IPS-NIHi7 (cell line): ENCODE measurements around the gene TKTL1.

Experiments used
- DNase-seq: peaks from one replicate; pipeline ENCODE4 v3.0.0; 2012; ENCODE audit warnings: mixed read lengths; ENCODE audit errors: extremely low spot score

TKTL1 gene

DNA sequence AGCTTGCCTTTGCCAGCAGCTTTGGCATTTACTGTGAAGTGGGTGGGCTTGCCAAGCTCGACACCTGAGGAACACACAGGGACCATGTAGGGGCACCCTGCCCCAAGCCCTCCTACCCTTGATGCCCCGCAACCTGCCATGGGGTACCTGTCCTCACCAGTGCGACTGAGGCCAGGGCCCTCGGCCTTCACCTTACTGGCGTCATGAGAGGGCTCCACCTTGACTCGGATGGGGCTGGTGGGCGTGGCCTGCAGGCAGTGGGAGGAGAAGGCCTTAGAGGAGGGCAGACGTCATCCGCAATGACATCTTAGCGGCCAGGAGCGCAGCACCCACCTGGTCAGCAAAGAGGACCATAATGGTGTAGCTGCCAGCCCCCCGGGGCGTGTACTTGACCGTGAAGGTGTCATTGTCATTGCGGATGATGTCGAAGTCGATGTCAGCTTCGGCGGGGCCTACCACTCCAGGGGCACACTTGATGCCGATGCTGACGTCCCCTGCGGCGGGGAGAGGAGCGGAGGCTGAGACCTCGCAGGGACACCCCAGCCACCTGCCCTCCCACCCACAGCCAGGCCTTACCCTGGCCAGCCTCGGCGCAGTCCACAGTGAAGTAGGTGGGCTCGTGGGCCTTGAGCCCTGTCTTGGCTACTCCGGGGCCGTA lies 66.6 kb downstream of the TKTL1 start:
- no peak for DNase-seq

DNA sequence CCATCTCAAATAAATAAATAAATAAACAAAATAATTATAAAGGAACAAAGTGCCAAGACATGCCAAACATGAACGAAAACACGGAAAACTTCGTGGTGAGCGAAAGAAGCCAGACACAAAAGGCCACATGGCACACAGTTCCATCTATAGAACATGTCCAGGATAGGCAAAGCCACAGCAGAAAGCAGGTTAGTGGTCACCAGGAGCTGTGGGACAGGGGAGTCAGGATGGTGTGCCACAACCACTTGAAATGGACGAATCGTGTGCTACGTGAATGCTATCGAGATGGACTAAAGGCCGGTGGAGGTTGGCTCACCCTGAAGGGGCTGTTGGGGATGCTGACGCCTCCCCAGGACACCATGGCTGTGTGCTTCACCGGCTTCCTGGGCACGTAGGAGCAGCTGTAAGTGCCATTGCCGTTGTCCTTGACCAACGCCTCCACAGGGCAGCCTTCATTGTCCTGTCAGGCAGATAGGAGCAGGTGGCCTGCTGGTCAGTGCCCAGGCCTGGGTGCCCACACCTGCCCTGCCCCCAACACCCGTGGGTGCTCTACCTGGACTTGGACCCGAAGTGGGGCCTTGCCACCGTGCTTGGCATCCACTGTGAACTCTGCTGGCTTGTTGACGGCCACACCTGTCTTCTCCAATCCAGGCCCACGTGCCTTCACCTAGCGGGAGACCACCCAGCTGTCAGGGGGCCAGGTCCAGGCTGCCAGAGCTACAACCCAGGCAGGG lies 68.3 kb downstream of the TKTL1 start:
- no peak for DNase-seq

DNA sequence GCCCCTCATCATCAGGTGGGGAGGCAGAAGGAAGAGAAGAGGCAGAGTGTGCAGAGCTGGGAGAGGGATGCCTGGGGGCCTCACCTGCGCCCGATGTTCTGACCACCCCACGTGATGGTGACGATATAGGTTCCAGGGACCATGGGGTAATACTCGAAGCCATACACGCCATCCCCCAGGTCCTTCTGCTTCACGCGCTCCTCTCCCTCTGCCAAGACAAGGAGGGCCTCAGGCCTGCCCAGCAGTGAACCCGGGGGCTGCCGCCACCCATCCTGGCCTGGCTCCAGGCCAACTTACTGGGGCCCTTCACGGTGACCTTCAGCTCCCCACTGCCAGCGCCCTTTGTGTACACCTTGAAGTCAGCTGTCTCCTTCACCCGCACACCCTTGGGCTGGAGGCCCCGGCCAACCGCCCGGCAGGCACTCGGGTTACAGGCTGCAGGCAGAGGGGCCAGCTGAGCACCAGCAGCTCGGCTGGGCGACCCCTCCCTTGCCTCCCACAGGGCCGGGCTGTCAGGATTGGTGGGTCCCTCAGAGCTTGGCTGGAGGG lies 69.5 kb downstream of the TKTL1 start:
- no peak for DNase-seq

DNA sequence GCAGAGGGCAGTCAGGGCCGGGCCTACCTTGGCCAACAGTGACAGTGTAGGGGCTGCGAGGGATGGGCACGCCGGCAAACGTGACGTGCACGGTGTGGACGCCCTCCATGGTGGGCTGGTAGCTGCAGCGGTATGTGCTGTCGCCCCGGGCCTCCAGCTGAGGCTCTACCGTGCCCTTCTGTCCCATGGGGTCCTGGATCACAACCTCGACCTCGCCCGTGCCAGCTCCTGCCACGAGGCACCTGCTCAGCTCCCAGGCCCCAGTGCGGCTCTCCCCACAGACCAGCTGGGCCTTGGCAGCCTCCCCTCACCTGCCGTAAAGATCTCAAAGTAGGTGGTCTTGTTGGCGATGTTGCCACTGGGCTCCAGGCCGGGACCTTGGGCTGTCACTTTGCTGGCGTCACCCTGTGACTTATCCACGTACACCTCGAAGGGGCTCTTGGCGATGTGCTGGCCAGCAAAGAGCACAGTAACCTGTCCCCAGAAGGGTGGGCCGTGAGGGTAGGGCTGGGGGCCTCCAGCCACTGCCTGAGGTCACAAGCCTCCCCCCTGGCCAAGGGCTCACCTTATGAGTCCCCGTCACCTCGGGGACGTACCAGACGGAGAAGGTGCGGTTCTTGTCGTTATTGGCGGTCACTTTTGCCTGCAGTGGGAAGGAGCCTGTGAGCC lies 70.5 kb downstream of the TKTL1 start:
- no peak for DNase-seq

DNA sequence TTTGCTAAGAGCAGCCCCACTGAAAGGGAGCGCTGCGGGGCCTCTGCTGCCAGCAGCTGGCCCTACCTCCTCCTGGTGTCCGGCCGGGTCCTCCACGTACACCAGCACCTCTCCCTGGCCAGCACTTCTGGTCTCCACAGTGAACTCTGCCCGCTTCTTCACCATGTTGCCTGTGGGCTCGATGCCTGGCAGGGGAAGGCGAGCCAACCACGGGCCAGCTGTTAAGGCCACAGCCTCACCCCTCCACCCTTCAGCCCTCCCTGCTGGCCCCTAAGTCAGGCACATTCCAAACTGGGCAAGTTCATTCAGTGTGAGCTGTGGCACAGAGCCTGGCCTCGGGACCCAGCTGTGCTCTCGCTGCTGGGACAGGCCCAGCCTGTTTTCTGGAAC lies 71.1 kb downstream of the TKTL1 start:
- DNase-seq = no peak

DNA sequence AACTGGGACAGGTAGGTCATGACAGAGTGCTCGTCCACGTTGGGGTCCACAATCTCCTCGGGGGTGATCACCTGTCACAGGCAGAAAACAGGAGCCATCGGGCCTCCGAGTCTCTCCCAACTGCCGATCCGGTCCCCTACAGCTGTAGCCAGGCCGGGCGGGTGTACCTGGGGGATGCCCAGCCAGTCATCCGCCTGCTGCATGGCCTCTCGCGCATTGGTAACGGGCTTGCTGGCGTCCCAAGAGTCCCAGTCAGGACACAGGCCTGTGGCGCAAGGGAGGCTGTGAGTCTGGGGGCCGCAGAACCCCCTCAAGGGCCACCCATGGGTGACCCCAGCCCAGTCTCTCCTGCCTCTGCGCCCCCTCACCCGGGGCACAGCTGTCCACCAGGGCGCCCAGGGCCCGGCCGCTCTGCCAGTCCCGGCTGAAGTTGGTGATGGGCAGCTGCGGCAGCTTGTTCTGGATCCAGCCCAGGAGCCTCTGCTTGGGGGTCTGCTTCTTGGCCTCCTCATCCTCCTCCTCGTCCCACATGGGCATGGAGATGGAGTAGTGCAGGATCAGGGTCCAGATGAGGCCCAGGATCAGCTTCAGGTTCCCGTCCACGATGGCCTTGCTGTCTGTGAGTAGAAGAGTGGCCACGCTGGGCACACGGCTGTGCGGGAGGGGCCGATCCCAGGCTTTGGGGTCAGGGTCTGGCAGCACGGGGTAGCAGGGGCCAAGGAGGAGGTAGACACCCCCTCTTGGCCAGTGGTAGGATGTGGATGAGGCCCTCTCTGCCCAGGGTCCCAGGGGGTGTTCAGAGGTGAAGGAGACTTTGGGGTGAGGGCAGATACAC lies 72.1 kb downstream of the TKTL1 start:
- no peak for DNase-seq

DNA sequence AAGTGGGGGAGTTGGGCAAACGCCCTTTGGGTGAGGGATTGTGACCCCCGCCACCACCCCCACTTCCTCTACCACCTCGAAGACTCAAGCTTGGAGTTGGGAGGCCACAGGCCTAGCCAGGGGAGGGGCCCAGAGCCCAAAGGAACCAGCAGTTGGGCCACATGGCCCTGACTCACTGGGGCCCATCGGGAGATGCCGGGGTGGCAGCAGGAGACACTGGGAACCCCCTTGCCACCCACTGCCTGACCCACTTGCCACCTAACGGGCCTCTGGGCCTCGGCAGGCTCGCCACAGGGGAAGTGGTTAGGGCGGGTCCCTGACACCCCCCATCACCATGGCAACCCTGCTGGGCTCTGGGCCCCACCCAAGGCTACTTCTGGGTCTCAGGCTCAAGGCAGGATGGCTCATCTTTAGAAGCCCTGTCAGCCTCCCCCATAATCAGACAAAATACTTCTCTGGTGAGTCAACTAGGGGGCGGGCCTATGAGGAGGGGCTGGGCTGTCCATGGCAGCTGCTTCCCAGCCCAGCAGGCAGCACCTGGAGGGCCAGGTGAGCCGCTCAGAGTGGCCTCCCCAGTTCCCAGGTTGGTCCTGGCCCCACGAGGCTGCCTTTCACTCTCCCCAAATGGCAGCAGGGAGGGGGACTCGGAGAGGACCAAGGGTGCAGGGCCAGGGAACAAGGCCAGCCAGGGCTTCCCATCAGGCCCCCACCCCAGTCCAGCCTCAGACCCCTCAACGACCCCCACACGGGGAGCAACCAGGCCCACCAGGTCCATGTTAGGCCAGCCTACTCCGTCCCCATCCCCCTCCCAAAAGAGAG lies 73.2 kb downstream of the TKTL1 start:
- DNase-seq = no peak

DNA sequence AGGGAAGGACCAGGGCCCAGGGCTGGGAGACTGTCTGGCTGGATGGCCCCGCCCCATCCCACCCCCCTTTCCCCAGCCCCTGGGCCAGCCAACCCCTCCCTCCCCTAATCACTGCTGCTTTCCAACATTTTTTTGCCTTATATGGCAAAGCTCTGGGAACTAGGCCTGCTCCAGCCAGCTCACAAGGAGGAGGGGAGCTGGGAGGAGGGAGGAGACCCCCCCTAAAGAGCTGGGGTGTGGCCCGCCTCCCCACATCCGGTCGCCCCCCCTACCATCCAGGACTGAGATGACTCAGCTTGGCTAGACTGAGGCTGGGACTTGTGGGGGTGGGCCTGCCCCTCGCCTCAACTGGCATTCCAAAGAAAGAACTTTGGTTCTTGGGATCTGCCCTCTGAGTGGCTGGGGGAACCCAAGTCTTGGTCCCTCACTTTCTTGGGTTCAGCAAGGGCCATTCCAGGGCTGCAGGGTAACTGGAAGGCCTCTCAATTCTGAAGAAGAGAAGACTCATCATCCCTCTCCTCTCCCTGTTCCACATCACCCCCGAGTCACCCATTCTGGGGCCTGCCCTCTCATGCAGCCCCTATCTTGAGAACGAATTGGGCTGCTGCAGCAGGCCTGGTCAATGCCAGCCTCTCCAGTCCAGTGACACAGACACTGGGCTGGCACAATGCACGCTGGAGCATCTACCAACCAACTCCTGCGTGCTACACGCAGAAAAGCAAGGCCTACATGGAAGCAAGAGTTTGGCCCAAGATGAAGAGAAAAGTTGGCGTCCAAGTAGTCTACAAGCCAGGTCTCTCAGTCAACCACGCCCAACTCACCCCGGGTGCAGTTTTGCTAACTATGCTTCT lies 74.1 kb downstream of the TKTL1 start:
- peak; percentile 59 for DNase-seq

DNA sequence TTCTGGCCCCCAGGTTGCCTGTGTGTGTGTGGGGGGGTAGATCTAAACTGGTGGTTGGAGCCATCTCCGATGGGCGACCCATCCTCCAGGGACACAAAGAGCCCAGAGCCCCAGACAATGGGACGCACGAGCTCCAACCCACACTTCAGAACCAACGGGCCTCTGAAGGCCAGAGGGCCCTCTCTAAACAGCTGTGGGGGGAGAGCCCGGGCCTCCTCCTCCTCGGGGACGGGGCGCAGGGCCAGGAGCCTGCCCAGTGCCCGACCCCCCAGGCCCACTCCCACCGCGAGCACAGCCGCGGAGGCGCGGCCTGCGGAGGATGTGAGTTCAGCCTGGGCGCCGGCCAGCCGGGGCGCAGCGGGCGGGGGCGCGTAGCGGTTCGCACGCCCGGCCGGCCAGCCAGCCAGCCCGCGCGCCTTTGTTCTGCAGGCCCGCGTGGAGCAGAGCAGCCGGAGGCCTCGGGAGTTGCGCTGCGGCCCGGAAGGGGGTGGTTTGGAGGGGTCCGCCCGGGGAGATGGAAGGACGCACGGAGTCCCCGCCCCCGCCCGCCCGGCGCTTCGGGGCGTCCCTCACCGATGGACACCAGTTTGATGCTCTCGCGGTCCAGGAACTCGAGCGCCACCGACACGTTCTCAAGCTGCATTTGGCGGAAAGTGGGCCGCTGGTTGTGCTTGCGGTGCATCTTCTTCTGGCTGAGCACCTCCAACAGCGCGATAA lies 74.9 kb downstream of the TKTL1 start:
- DNase-seq = no peak

DNA sequence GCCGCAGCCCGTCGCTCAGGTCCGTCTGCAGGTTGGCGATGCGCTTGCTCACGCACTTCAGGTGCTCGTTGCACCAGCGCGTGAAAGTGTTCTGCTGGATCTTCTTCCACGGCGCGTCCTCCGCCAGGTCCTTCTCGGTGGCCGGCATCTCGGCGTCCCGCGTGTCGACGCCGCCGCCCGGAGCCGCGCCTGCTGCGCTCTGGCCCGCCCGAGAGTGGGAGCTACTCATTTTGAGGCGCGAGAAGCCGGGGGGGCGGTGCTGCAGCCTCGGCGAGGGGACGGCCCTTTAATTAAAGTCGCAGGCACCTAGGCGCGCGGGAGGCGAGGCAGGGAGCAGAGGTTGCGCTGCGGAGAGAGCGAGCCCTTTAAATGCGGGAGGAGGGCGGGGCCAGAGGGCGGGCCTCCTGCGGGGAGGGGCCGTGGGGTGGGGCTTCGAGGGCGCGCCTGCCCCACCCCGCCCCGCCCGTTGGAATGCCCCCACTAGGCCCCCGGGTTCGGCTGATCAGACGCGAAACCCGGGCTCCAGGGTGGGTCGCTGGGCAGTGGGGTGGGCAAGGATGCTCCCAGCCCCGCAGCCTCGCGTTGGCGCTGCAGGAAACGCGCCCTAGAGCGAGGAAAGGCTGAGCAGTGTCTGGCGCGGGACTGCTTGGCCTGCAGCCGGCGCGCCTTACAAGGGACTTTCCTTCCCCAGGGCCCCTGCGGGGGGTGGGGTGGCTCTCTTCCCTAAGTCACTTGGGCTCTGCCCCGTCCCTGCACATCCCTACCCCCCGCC lies 75.6 kb downstream of the TKTL1 start:
- peak; percentile 43 for DNase-seq

DNA sequence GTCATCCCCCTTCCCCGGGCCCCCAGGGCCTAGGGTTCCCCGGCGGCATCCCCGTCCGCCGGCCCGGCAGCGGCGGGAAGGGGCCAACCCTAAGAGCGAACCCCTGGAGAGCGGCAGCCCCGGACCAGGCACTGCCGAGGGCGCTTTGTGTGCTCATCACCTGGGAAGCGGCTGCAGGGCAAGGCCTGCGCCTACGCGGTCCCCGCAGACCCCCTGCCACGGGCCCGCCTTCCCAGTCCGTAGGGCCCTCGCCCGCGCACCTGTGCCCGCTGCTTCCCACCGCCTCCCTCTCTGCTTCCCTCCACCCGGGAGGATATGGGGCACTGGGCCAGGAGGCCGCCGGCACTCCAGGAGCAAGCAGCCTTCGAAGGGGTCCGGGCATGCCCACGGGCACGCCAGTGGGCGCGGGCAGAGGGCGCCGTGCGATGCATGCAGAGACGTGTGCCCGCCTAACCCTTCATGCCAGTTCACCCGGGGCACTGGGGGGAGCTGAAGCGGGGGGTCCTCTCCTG lies 76.2 kb downstream of the TKTL1 start:
- no peak for DNase-seq

DNA sequence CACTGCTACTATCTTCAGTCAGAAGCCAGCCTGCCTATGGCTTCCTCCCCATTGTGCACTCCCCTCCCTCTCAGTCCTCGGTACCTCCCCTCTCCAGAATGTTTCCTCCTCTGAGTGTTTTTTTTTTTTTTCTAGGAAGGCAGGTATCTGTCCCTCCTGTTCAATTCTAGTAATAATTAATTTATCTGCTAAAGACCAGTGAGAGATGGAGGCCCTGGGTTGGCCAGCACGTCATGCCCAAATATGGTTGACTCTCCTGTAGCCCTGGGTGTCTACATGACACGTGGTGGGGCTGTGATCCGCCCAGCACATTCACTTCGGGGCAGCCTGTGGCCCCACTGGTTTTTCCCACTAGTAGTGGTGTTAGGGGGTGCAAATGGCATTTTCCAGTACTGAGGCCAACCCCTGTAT lies 77.0 kb downstream of the TKTL1 start:
- no peak for DNase-seq

DNA sequence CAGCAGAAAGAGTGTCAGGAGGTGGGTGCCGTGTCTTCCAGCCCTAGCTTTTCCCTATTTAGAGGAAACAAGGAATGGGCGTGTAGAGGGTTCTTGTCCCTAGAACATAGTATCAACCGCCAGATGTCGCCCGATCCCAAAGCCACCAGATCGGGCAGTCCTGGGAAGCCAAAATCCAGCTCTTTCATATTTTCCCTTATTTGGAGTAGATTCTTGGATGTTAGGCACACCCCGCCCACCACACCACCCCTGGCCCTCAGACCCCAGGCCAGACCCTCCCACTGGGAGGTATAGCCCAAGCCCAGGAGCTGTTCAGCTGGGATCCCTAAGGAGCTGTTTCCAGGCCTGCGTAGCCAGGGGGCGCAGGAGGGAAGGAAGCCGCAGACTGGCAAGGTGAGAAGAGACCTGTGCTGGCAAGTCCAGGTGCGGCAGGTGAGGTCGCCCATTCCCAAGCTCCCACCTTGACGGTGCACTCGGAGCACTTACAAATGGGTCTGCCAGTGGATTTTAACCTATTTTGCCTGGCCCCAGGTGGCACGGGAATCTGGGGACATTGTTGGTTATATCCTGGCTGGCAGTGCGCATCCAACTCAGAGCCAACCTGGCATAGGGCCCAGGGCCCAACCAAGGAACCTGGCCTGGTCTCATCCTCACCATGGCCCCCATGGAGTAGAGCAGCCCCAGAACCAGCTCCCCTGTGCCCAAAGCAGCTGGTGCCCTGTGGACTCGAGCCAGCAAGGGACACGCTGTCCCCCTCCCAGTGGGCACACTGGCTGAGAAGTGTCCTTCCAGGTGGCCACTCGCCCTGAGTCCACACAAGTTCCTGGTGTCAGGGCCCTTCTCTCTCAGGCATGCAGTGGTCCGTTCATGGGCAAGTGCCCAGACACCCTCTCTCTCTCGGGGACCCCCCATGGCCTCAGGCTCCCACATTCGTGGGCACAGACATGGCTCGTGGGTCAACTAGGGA lies 78.0 kb downstream of the TKTL1 start:
- DNase-seq = peak; percentile 55

DNA sequence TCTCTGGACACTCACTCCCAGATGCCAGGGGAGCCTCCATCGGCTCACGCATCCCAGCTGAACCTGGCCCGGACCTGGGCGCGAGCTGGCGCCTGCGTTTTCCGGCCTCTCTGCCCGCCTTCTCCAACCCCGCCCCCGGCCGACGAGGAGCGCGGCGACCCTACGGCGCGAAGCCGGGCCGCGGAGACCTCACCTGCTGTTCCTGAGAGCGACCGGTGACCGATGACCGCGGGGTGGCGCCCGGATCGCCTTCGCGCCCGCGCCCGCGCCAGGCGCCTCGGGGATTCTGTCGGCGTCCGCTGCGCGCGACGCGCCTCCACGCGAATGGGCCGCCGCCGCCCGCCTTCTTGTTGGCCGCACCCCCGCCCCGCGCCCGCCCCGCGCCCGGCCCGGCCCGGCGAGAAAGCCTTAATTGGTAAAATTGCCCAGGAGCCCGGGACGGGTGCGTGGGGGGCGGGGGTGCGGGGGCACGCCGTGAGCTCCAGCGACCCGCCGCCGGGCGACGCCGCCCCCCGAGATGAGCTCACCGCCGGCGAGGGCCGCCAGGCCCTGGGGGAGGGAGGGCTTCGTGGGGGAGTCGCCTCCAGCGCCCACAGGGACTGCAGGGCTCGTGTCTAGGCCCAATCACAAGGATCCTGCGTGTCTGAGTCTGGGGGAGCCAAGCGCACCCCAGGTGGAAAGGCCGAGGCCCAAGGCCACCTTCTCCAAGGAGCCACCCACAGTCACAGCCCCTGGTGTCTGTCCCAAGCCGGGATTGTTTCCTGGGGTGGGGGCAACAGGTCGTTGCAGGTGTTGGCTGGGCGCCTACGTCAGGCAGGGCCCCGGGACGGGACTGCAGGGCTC lies 78.9 kb downstream of the TKTL1 start, which contains the start of gene FLNA:
FLNA (minus strand) TSS at position 322 of the 843 bp plus-strand sequence. CDS start 3,389 bp downstream, outside the sequence.
- no peak for DNase-seq

DNA sequence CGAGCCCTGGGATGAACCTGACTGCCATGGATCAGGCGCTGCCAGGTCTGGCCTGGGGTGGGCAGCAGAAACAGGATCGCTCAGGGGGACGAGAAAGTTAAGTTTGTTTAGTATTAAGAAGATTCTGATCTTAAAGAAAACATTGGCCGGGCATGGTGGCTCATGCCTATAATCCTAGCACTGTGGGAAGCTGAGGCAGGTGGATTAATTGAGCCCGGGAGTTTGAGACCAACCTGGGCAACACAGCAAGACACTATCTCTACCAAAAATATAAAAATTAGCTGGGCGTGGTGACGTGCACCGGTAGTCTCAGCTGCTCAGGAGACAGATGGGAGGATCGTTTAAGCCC lies 79.5 kb downstream of the TKTL1 start:
- DNase-seq = no peak

DNA sequence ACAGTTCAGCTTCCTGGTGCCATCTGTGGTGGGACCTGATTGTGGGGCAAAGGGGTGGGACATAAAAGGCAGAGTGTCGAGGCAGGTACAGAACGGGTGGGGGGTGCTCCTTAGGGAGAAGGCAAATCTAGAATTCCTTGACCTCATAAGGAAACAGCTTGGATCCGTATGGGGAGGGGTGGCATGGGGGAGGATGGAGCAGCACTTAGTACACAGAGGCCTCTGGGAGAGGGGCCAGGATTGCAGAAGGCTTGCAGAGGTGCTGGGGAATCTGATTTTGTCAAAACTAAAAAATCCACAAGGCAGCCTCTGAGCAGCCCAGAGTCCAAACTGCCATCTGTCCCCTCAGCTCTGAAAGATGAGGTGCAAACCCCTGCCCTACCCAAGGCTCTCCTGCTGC lies 81.2 kb downstream of the TKTL1 start:
- no peak for DNase-seq
